NB4 (cell line): ENCODE measurements around the gene GRK6.

Experiments used
- DNase-seq: peaks from one replicate; pipeline ENCODE4 v3.0.0; 2010; ENCODE audit warnings: low read depth
- H3K4me3 ChIP-seq: one replicate; pipeline ENCODE4 v1.5.1; 2011; ENCODE audit warnings: mild to moderate bottlenecking, low read depth, low read length, moderate library complexity
- CTCF ChIP-seq: IDR thresholded peaks from one replicate; pipeline ENCODE4 v1.5.1; 2012; ENCODE audit warnings: low read depth, low read length
- MAX ChIP-seq: IDR thresholded peaks from 2 replicates; pipeline ENCODE4 v1.6.1; 2011; ENCODE audit warnings: low read depth, low read length
- MYC ChIP-seq: IDR thresholded peaks from 2 replicates; pipeline ENCODE4 v1.6.1; 2011; ENCODE audit warnings: low read depth, low read length
- POLR2A ChIP-seq: IDR thresholded peaks from 2 replicates; pipeline ENCODE4 v1.6.1; 2011; ENCODE audit warnings: mild to moderate bottlenecking; ENCODE audit not compliant: insufficient read length; ENCODE audit errors: extremely low read depth

Gene GRK6

GRCh38 chr5:177472460-177473442 is 46.3 kb downstream of the GRK6 start:
- H3K4me3 ChIP-seq, result peak overlapping the region; percentile 47
- TF ChIP-seq MYC (0 out of 2 replicates have a peak, but pooled peaks have one; percentile 48), CTCF (no peak), MAX (peak; percentile 46), POLR2A (peak; percentile 30)
- DNase-seq, result peak; percentile 81

GRCh38 chr5:177473443-177474001 is 47.0 kb downstream of the GRK6 start, which contains the start of gene DBN1:
DBN1 (minus strand) TSS chr5:177473634; CDS start chr5:177473521, 113 bp downstream.
- TF ChIP-seq POLR2A, result peak; percentile 22
- TF ChIP-seq MAX, result no peak
- no peak for TF ChIP-seq MYC
- no peak for TF ChIP-seq CTCF
- peak within 1 kb of the TSS; percentile 47 for H3K4me3 ChIP-seq
- peak; percentile 62 for DNase-seq

GRCh38 chr5:177474002-177474476 is 47.6 kb downstream of the GRK6 start:
- TF ChIP-seq POLR2A (no peak), MAX (no peak), MYC (no peak), CTCF (no peak)
- no peak for DNase-seq
- no peak overlapping the region for H3K4me3 ChIP-seq

GRCh38 chr5:177474846-177475562 is 48.5 kb downstream of the GRK6 start:
- TF ChIP-seq MAX (no peak), CTCF (no peak)
- H3K4me3 ChIP-seq, result no peak overlapping the region
- DNase-seq, result no peak

GRCh38 chr5:177475563-177476427 is 49.3 kb downstream of the GRK6 start:
- no peak for DNase-seq
- TF ChIP-seq MAX (no peak), POLR2A (no peak), MYC (no peak), CTCF (no peak)
- H3K4me3 ChIP-seq, result no peak overlapping the region
